ENCODE data around the gene MDN1.

Gene MDN1

GRCh38 chr6:89694428-89694827 lies 125.2 kb downstream of the MDN1 start:
- DNase-seq (ENCODE audit: low spot score), result no peak
- no peak for TF ChIP-seq CTCF (IDR thresholded peaks at IDR 0.05; ENCODE audit: extremely low read depth, missing control alignments)

GRCh38 chr6:89693207-89693606 lies 126.4 kb downstream of the MDN1 start:
- no peak for DNase-seq (ENCODE audit: low spot score)
- TF ChIP-seq CTCF (IDR thresholded peaks at IDR 0.05; ENCODE audit: extremely low read depth, missing control alignments), result no peak

- DNase-seq (ENCODE audit: low spot score), result no peak
- TF ChIP-seq CTCF (IDR thresholded peaks at IDR 0.05; ENCODE audit: extremely low read depth, missing control alignments), result no peak
These were observed 127.3 kb downstream of the MDN1 start for GRCh38 chr6:89692256-89692655.

GRCh38 chr6:89690944-89691324 lies 128.7 kb downstream of the MDN1 start:
- TF ChIP-seq CTCF (IDR thresholded peaks at IDR 0.05; ENCODE audit: extremely low read depth, missing control alignments), result no peak
- no peak for DNase-seq (ENCODE audit: low spot score)

- TF ChIP-seq CTCF (IDR thresholded peaks at IDR 0.05; ENCODE audit: extremely low read depth, missing control alignments), result no peak
- no peak for DNase-seq (ENCODE audit: low spot score)
These were observed 129.9 kb downstream of the MDN1 start for GRCh38 chr6:89689732-89690131.

- no peak for DNase-seq (ENCODE audit: low spot score)
- no peak for TF ChIP-seq CTCF (IDR thresholded peaks at IDR 0.05; ENCODE audit: extremely low read depth, missing control alignments)
These were observed 131.3 kb downstream of the MDN1 start for GRCh38 chr6:89688328-89688727.

- DNase-seq (ENCODE audit: low spot score), result no peak
- TF ChIP-seq CTCF (IDR thresholded peaks at IDR 0.05; ENCODE audit: extremely low read depth, missing control alignments), result no peak
These were observed 134.3 kb downstream of the MDN1 start for GRCh38 chr6:89685311-89685710.
